ENCODE data around the gene L3MBTL3. TPM values are rescaled to one million over a fixed set of nuclear protein-coding genes. Genes with fewer than 3 reads are reported as not detected.

L3MBTL3 gene
- total RNA-seq, 1 experiment from 2014 or later, result 31.5 TPM

GRCh38 chr6:130107710-130108109 is 89.3 kb downstream of the L3MBTL3 start:
- no TSS peak for BruUV-seq (replicated peaks)
- ChIA-PET CTCF (no interaction called here), RAD21 (ENCODE audit: low non-redundant PET in 1 of 2, low total read pairs in 2 of 2, uncharacterized antibody in 2 of 2, unreplicated experiment in 2 of 2) (no interaction called here)

GRCh38 chr6:130111031-130111430 is 92.7 kb downstream of the L3MBTL3 start:
- Histone ChIP-seq H2AFZ (ENCODE audit: low read depth, low read length, poor library complexity, severe bottlenecking) (no peak overlapping the region), H3K9me2 (ENCODE audit: insufficient read depth) (no peaks in the 10 kb centered on the region), H3K36me3 (ENCODE audit: control insufficient read depth in 1 of 2, insufficient read depth in 2 of 2, low read length in 2 of 2) (peaks cover 0 to 2% of the 10 kb centered on the region in 2 experiments; a peak in 1 of 4 replicates), H3K9ac (ENCODE audit: low read length) (no peak overlapping the region), H3K79me2 (ENCODE audit: insufficient read depth, low read length) (no peaks in the 10 kb centered on the region), H4K20me1 (ENCODE audit: insufficient read depth) (no peaks in the 10 kb centered on the region), H3K4me2 (ENCODE audit: low read length) (no peak overlapping the region), H3K27me3 (ENCODE audit: insufficient read depth, low read length) (no peaks in the 10 kb centered on the region), H3K9me3 (ENCODE audit: control insufficient read depth in 1 of 2, insufficient read depth in 1 of 2, low read depth in 1 of 2, low read length in 2 of 2) (no peaks in the 10 kb centered on the region), H3K4me3 (replicated peaks in 1 of 2; ENCODE audit: low read depth in 1 of 2, low read length in 2 of 2) (no peak overlapping the region), H3K27ac (ENCODE audit: low read depth, low read length) (no peak overlapping the region), H3K4me1 (ENCODE audit: control insufficient read depth in 1 of 2, insufficient read depth in 2 of 2, low read length in 2 of 2) (no peaks in the 10 kb centered on the region)
- ATAC-seq (no peak), DNase-seq (ENCODE audit: low read depth, low spot score) (no peak)
- no TSS peak for BruUV-seq (replicated peaks)
- RAD21 ChIA-PET (ENCODE audit: low non-redundant PET in 1 of 2, low total read pairs in 2 of 2, uncharacterized antibody in 2 of 2, unreplicated experiment in 2 of 2), result no interaction called here
- CTCF ChIA-PET, result no interaction called here
- intact Hi-C loops (cut with micrococcal nuclease), result no loop called here
- POLR2A ChIA-PET, result no interaction called here
- TF ChIP-seq ELF1 (IDR thresholded peaks at IDR 0.05; ENCODE audit: borderline replicate concordance, low read depth) (no peak), EGR1 (IDR thresholded peaks at IDR 0.05; ENCODE audit: low read depth) (no peak), POLR2AphosphoS5 (IDR thresholded peaks at IDR 0.05; ENCODE audit: low read depth, low read length) (no peak), YY1 (IDR thresholded peaks at IDR 0.05; ENCODE audit: extremely low read depth, insufficient replicate concordance, low read depth, low read length) (no peak), ZFX (IDR thresholded peaks at IDR 0.05) (no peak), ZBTB33 (IDR thresholded peaks at IDR 0.05; ENCODE audit: extremely low read depth, insufficient replicate concordance, low read length) (no peak), CBX3 (IDR thresholded peaks at IDR 0.05; ENCODE audit: low read depth) (no peak), SP1 (IDR thresholded peaks at IDR 0.05; ENCODE audit: low read depth) (no peak), POLR2A (IDR thresholded peaks at IDR 0.05; ENCODE audit: borderline replicate concordance, extremely low read depth, insufficient read depth, insufficient read length) (no peak), SIN3A (IDR thresholded peaks at IDR 0.05; ENCODE audit: low read depth) (no peak), RAD21 (IDR thresholded peaks at IDR 0.05; ENCODE audit: low read depth) (no peak), REST (IDR thresholded peaks at IDR 0.05; ENCODE audit: low read depth) (no peak), JUND (IDR thresholded peaks at IDR 0.05) (no peak)

More at GRCh38 chr6:130107710-130108109, 89.3 kb downstream of the L3MBTL3 start:
- Histone ChIP-seq H4K20me1 (ENCODE audit: insufficient read depth) (no peaks in the 10 kb centered on the region), H3K4me3 (replicated peaks in 1 of 2; ENCODE audit: low read depth in 1 of 2, low read length in 2 of 2) (no peak overlapping the region), H3K9ac (ENCODE audit: low read length) (no peak overlapping the region), H3K36me3 (ENCODE audit: control insufficient read depth in 1 of 2, insufficient read depth in 2 of 2, low read length in 2 of 2) (peaks cover 0 to 9% of the 10 kb centered on the region in 2 experiments; a peak in 1 of 4 replicates), H3K27ac (ENCODE audit: low read depth, low read length) (no peak overlapping the region), H2AFZ (ENCODE audit: low read depth, low read length, poor library complexity, severe bottlenecking) (no peak overlapping the region), H3K79me2 (ENCODE audit: insufficient read depth, low read length) (no peaks in the 10 kb centered on the region), H3K27me3 (ENCODE audit: insufficient read depth, low read length) (no peaks in the 10 kb centered on the region), H3K9me2 (ENCODE audit: insufficient read depth) (no peaks in the 10 kb centered on the region), H3K4me1 (ENCODE audit: control insufficient read depth in 1 of 2, insufficient read depth in 2 of 2, low read length in 2 of 2) (no peaks in the 10 kb centered on the region), H3K4me2 (ENCODE audit: low read length) (no peak overlapping the region), H3K9me3 (ENCODE audit: control insufficient read depth in 1 of 2, insufficient read depth in 1 of 2, low read depth in 1 of 2, low read length in 2 of 2) (no peaks in the 10 kb centered on the region)
- ATAC-seq, result no peak
- TF ChIP-seq JUND (IDR thresholded peaks at IDR 0.05), result no peak
- TF ChIP-seq SRF (IDR thresholded peaks at IDR 0.05; ENCODE audit: low read depth), result no peak
- TF ChIP-seq MAX (IDR thresholded peaks at IDR 0.05), result no peak
- no peak for TF ChIP-seq YY1 (IDR thresholded peaks at IDR 0.05; ENCODE audit: extremely low read depth, insufficient replicate concordance, low read depth, low read length)
- intact Hi-C loops (cut with micrococcal nuclease), result no loop called here
- POLR2A ChIA-PET, result no interaction called here
- no peak for DNase-seq (ENCODE audit: low read depth, low spot score)

All from HCT116 (cell line).